Caco-2 (cell line): Measurements from ENCODE around the gene TXLNG. TPM values are rescaled to one million over a fixed set of nuclear protein-coding genes. Genes with fewer than 3 reads are reported as not detected.

Experiments used
- BruUV-seq: library from RNA; stranded (reverse); fragments of 400-500 nt; replicated peaks from 2 replicates; lab custom pipeline; 2021; lab: Mats Ljungman, UMichigan
- CTCF ChIA-PET: fragments of 300-600 bp; sonication (Branson Sonifier 250); formaldehyde crosslinking; loops from one replicate; lab custom pipeline; 2022; ENCODE audit warnings: antibody characterized with exemption; lab: Charles Lee
- POLR2A ChIA-PET: fragments of 300-600 bp; sonication (Branson Sonifier 250); formaldehyde crosslinking; loops from one replicate; lab custom pipeline; 2022; ENCODE audit warnings: antibody characterized with exemption; lab: Charles Lee
- DNase-seq, 2 experiments: peaks; one replicate each; pipeline versions ENCODE4 v3.0.0 to v3.0.0-alpha.2; 2020 to 2022
- H3K27me3 ChIP-seq: replicated peaks from 2 replicates; pipeline ENCODE4 v1.6.0; 2011; ENCODE audit warnings: low read length; ENCODE audit not compliant: control insufficient read depth, insufficient read depth
- H3K36me3 ChIP-seq: 2 replicates; pipeline ENCODE4 v1.5.1; 2011; ENCODE audit warnings: low read length; ENCODE audit not compliant: control insufficient read depth, insufficient read depth
- H3K4me1 ChIP-seq: fragments of 250-450 bp; sonication (Bioruptor Pico); 2 replicates; pipeline ENCODE4 v1.5.1; 2020; ENCODE audit warnings: mild to moderate bottlenecking
- H3K4me3 ChIP-seq: 2 replicates; pipeline ENCODE4 v1.5.1; 2011; ENCODE audit warnings: low read depth, mild to moderate bottlenecking, control low read depth, low read length
- H3K9me3 ChIP-seq: fragments of 250-450 bp; sonication (Bioruptor Pico); 2 replicates; pipeline ENCODE4 v1.5.1; 2020; ENCODE audit warnings: mild to moderate bottlenecking, moderate library complexity
- H3K27ac Mint-ChIP-seq: one replicate; pipeline ENCODE4 v1.8.0; 2022; ENCODE audit warnings: mixed read lengths; ENCODE audit not compliant: unreplicated experiment
- H3K27me3 Mint-ChIP-seq: one replicate; pipeline ENCODE4 v1.8.0; 2022; ENCODE audit warnings: mixed read lengths; ENCODE audit not compliant: insufficient read depth, unreplicated experiment
- H3K36me3 Mint-ChIP-seq: one replicate; pipeline ENCODE4 v1.8.0; 2022; ENCODE audit warnings: mild to moderate bottlenecking, mixed read lengths; ENCODE audit not compliant: insufficient read depth, unreplicated experiment
- H3K4me1 Mint-ChIP-seq: one replicate; pipeline ENCODE4 v1.8.0; 2022; ENCODE audit warnings: low read depth, mixed read lengths; ENCODE audit not compliant: unreplicated experiment
- H3K4me3 Mint-ChIP-seq: one replicate; pipeline ENCODE4 v1.8.0; 2022; ENCODE audit warnings: mild to moderate bottlenecking, moderate library complexity, mixed read lengths; ENCODE audit not compliant: unreplicated experiment
- H3K9me3 Mint-ChIP-seq: one replicate; pipeline ENCODE4 v1.8.0; 2022; ENCODE audit warnings: mixed read lengths; ENCODE audit not compliant: unreplicated experiment
- intact Hi-C: fragments of 100-400 bp; cut with micrococcal nuclease; formaldehyde crosslinking; loops from one replicate; pipeline ENCODE4 v1.10.0; 2022; ENCODE audit not compliant: unreplicated experiment
- total RNA-seq: library from RNA; stranded (reverse); gene quantifications from 2 replicates; pipeline ENCODE4 v1.2.3, GENCODE V29; 2022
- TF ChIP-seq, protein P1 (sequence below), 2 experiments: fragments of 200-600 bp in 1 of 2; IDR thresholded peaks; 1 replicate in 1 of 2; 2 replicates in 1 of 2; pipeline versions ENCODE4 v1.5.1 to v1.8.0; 2011 to 2022; ENCODE audit warnings: antibody characterized with exemption in 1 of 2, control low read depth in 1 of 2, inconsistent platforms in 1 of 2, low read depth in 1 of 2, low read length in 1 of 2, mild to moderate bottlenecking in 1 of 2, moderate library complexity in 1 of 2; ENCODE audit not compliant: insufficient read depth in 1 of 2, severe bottlenecking in 1 of 2, unreplicated experiment in 1 of 2

Gene TXLNG
- total RNA-seq, 1 experiment from 2014 or later = 18.3 TPM

DNA sequence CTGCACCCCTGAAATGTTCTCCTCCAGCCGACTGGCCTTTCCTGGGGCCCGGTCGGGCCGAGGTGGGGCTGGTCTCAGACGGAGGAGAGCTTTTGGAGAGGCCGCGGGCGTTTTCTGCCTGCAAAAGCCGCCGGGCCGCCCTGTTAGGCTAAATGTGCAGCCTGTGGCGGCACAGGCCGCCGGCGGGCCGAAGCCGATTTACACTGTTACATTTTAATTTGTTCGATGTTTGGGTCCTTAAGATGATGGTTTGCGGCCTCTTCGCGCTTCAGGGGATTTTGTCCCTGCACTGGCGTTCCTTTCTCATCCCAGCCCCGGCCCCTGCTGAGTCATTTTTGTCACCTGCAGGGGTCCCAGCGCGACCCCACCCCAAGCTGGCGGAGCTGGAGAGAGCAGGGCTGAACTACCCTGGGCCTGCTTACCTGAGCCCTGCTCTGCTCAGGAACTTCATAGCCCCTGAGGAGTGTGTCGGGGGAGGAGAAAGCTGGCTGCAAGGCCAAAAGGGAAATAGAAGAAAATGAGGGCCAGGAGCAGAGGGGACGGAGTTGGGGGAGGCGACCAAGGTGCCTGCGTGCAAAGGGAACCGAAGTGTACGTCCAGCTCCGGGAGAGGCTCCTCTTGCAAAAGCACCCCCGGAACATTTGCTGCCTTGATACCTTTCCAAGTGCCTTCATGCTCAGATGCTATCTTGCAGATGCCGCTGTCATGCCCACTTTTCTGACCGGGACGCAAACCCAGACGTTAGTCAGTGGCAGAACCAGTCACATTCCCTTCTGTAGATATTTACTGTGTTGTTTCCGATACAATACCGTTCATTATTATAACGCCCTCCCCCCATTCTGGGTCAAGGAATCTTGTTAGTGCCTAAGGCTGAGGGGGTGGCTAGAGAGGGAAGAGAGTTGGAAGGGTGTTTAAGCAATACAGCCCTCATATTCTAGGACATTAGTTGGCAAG is 84.9 kb downstream of the TXLNG start:
- Histone ChIP-seq H3K9me3 (no peaks in the 10 kb centered on the region), H3K27me3 (no peaks in the 10 kb centered on the region), H3K4me3 (peak overlapping the region; percentile 38), H3K36me3 (no peaks in the 10 kb centered on the region), H3K4me1 (peaks cover 6% of the 10 kb centered on the region; the same call in 1 of the 2 replicates)
- Mint-ChIP-seq H3K9me3 (no peaks in the 10 kb centered on the region), H3K27ac (peak overlapping the region; percentile 99), H3K4me3 (peak overlapping the region; percentile 99), H3K4me1 (no peaks in the 10 kb centered on the region), H3K36me3 (peaks cover 25% of the 10 kb centered on the region), H3K27me3 (peaks cover 3% of the 10 kb centered on the region)
- no TSS peak for BruUV-seq
- DNase-seq = peak; percentile 21 to 29
- ChIA-PET CTCF (interaction anchor here (0.6 to 1.9 kb wide), 3 partner anchors 11 to 76 kb away, joined by 3 to 8 read pairs (median 5); partner anchors contain the start of gene REPS2), POLR2A (no interaction called here)
- TF ChIP-seq, protein P1, sequence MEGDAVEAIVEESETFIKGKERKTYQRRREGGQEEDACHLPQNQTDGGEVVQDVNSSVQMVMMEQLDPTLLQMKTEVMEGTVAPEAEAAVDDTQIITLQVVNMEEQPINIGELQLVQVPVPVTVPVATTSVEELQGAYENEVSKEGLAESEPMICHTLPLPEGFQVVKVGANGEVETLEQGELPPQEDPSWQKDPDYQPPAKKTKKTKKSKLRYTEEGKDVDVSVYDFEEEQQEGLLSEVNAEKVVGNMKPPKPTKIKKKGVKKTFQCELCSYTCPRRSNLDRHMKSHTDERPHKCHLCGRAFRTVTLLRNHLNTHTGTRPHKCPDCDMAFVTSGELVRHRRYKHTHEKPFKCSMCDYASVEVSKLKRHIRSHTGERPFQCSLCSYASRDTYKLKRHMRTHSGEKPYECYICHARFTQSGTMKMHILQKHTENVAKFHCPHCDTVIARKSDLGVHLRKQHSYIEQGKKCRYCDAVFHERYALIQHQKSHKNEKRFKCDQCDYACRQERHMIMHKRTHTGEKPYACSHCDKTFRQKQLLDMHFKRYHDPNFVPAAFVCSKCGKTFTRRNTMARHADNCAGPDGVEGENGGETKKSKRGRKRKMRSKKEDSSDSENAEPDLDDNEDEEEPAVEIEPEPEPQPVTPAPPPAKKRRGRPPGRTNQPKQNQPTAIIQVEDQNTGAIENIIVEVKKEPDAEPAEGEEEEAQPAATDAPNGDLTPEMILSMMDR (IDR thresholded peaks at IDR 0.05; ENCODE audit: insufficient read depth in 1 of 2, low read depth in 1 of 2, low read length in 1 of 2, severe bottlenecking in 1 of 2, unreplicated experiment in 1 of 2) = no peak
- intact Hi-C loops = no loop called here

DNA sequence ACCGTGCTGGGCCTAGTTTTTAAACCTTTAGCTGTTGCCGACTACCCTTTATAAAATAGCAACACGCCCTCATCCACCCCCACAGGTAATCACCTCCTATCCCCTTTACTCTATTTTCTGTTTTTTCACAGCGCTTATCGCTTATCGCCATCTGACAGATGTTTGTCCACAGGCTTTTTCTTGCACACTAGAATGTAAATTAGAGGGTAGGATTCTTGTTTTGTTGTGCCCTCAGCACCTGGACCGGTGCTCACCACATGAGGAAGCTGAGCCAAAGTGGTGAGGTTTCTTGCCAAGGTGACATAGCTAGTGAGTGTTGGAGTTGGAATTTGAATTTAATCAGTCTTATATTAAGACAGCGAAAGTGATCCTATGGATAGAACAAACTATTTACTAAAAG is 86.8 kb downstream of the TXLNG start:
- H3K36me3 Mint-ChIP-seq = peaks cover 14% of the 10 kb centered on the region
- POLR2A ChIA-PET = no interaction called here
- CTCF ChIA-PET = no interaction called here
- no peak overlapping the region for H3K4me3 ChIP-seq
- intact Hi-C loops = no loop called here
- peaks cover 3% of the 10 kb centered on the region for H3K27me3 Mint-ChIP-seq
- no peaks in the 10 kb centered on the region for H3K27me3 ChIP-seq
- H3K9me3 ChIP-seq = no peaks in the 10 kb centered on the region
- DNase-seq = no peak
- BruUV-seq = no TSS peak
- no peak overlapping the region for H3K27ac Mint-ChIP-seq
- no peaks in the 10 kb centered on the region for H3K36me3 ChIP-seq
- no peaks in the 10 kb centered on the region for H3K4me1 Mint-ChIP-seq
- no peaks in the 10 kb centered on the region for H3K9me3 Mint-ChIP-seq
- no peak overlapping the region for H3K4me3 Mint-ChIP-seq
- peaks cover 4% of the 10 kb centered on the region; the same call in 1 of the 2 replicates for H3K4me1 ChIP-seq
- TF ChIP-seq, protein P1 (IDR thresholded peaks at IDR 0.05; ENCODE audit: insufficient read depth in 1 of 2, low read depth in 1 of 2, low read length in 1 of 2, severe bottlenecking in 1 of 2, unreplicated experiment in 1 of 2) = no peak

DNA sequence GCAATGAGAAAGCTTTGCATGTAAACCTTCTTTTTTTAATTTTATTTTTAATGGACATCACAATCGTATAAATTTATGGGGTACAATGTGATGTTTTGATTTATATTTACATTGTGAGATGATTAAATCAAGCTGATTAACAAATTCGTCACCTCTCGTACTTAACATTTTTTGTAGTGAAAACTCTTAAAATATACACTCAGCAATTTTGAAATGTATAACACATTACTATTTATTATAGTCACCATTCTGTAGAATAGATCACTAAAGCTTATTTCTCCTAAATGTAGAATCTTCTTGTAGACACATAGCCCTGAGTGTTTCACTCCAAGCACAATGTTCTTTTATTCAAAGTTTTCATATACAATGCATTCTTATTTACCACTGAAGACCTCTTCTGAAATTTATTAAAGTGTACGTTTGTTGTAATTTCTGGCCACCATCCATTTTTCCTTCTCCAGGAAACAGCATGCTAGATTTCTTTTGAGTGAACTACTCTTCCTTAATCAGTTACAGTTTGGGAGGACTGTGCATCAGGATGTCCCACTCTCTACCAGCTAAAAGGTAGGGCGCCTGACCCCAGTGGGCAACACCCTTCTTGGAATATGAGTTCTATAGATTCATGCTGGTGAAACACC is 88.3 kb downstream of the TXLNG start:
- ChIA-PET CTCF (interaction anchor here (1.3 kb wide), 1 partner anchor 8 kb away, joined by 4 read pairs; no protein-coding TSS in a partner anchor), POLR2A (no interaction called here)
- H3K4me1 Mint-ChIP-seq = no peaks in the 10 kb centered on the region
- Histone ChIP-seq H3K9me3 (no peaks in the 10 kb centered on the region), H3K4me1 (no peaks in the 10 kb centered on the region), H3K27me3 (no peaks in the 10 kb centered on the region), H3K4me3 (no peak overlapping the region), H3K36me3 (no peaks in the 10 kb centered on the region)
- no peak for DNase-seq
- peaks cover 6% of the 10 kb centered on the region for H3K36me3 Mint-ChIP-seq
- peaks cover 3% of the 10 kb centered on the region for H3K27me3 Mint-ChIP-seq
- BruUV-seq = no TSS peak
- intact Hi-C loops = no loop called here
- TF ChIP-seq, protein P1 (IDR thresholded peaks at IDR 0.05; ENCODE audit: insufficient read depth in 1 of 2, low read depth in 1 of 2, low read length in 1 of 2, severe bottlenecking in 1 of 2, unreplicated experiment in 1 of 2) = no peak
- H3K27ac Mint-ChIP-seq = no peak overlapping the region
- H3K4me3 Mint-ChIP-seq = no peak overlapping the region
- H3K9me3 Mint-ChIP-seq = no peaks in the 10 kb centered on the region
